Stomach (tissue), 9 donors: ENCODE data around the gene CACNA2D4. TPM values are rescaled to one million over a fixed set of nuclear protein-coding genes. Genes with fewer than 3 reads are reported as not detected.

Source experiments
- DNase-seq, 2 donors: peaks; one replicate each; pipeline versions ENCODE4 v3.0.0 to v3.0.0-alpha.2; 2013 to 2019
- H3K27ac ChIP-seq, 5 donors: fragments of 200-600 bp in 4 of 5; sonication (generic) in 4 of 5; one replicate each; pipeline ENCODE4 v1.5.1; 2013 to 2019; ENCODE audit warnings: mild to moderate bottlenecking in 1 of 5, moderate library complexity in 1 of 5
- H3K27me3 ChIP-seq, 3 donors: fragments of 200-600 bp; sonication (generic); one replicate each; pipeline ENCODE4 v1.5.1; 2017 to 2019; ENCODE audit warnings: mixed run types in 1 of 3
- H3K36me3 ChIP-seq, 4 donors: fragments of 200-600 bp; sonication (generic); 1 replicate in 3 of 4; 2 replicates in 1 of 4; pipeline ENCODE4 v1.5.1; 2016 to 2019
- H3K4me1 ChIP-seq, 4 donors: fragments of 200-600 bp; sonication (generic); one replicate each; pipeline ENCODE4 v1.5.1; 2016 to 2019
- H3K4me3 ChIP-seq, 4 donors: fragments of 200-600 bp; sonication (generic) in 3 of 4; one replicate each; pipeline ENCODE4 v1.5.1; 2016 to 2019; ENCODE audit warnings: mild to moderate bottlenecking in 1 of 4
- H3K9me3 ChIP-seq, 4 donors: fragments of 200-600 bp; sonication (generic); one replicate each; pipeline ENCODE4 v1.5.1; 2016 to 2019
- CTCF ChIP-seq, 7 experiments: fragments of 450-650 bp in 4 of 7; fragments of 200-600 bp in 3 of 7; sonication (generic) in 3 of 7; IDR thresholded peaks; one replicate each; pipeline ENCODE4 v1.5.1; 2016 to 2019; ENCODE audit warnings: antibody characterized with exemption in 7 of 7, control low read depth in 2 of 7, mild to moderate bottlenecking in 1 of 7
- EP300 ChIP-seq: sonication (generic); formaldehyde crosslinking; IDR thresholded peaks from one replicate; pipeline ENCODE4 v1.6.1; 2017; ENCODE audit warnings: antibody characterized with exemption
- POLR2A ChIP-seq, 4 donors: fragments of 450-650 bp; IDR thresholded peaks; one replicate each; pipeline ENCODE4 v1.6.1; 2016; ENCODE audit warnings: antibody characterized with exemption in 4 of 4, control low read depth in 2 of 4, mild to moderate bottlenecking in 1 of 4, moderate library complexity in 1 of 4
- POLR2AphosphoS5 ChIP-seq, 3 donors: sonication (generic); formaldehyde crosslinking; IDR thresholded peaks; one replicate each; pipeline ENCODE4 v1.6.1; 2016; ENCODE audit warnings: antibody characterized with exemption in 3 of 3
- WGBS, 5 donors: extraction: QIAGEN DNeasy Blood & Tissue Kit in 3 of 5; methylation state at CpG; one replicate each; pipeline versions ENCODE4 v1.1.5 to v1.1.7; 2013 to 2018; 5-methylcytosine and 5-hydroxymethylcytosine counted together
- intact Hi-C: fragments of 100-400 bp; cut with DNase I; formaldehyde crosslinking; loops from one replicate; pipeline ENCODE4 v1.15.1; 2023; ENCODE audit warnings: low total_unique reads
- polyA plus RNA-seq, 3 donors: library from polyadenylated mRNA; stranded (reverse); fragments of 200-250 nt; gene quantifications; one replicate each; pipeline ENCODE4 v1.2.3, GENCODE V29; 2013
- total RNA-seq, 5 donors: library from RNA; depleted of rRNA; stranded (reverse); fragments of >200 nt; gene quantifications; one replicate each; pipeline versions ENCODE4 v1.1.0 to v1.2.3, GENCODE V29; 2014 to 2016
- donor health status: healthy with polysubstance abuse.
- donor health status: Bipolar disorder and iron deficiency.
- donor health status: healthy.

CACNA2D4 gene
- total and polyA plus RNA-seq, 8 donors: 0.58 to 3.5 (median 1.8) TPM; not detected in 1

- 92 to 96% (median 93%) methylated on average over 3 of the region's 3 CpGs for WGBS, 5 donors
- DNase-seq: no peak
- peaks cover 0 to 10% (median 5%) of the 10 kb centered on the region in 4 donors for H3K4me1 ChIP-seq
- intact Hi-C loops: loop anchor here (10.0 kb wide), 1 partner anchor 86 kb away; the partner anchor contains the start of gene LRTM2
- no peak overlapping the region for H3K27ac ChIP-seq
- H3K27me3 ChIP-seq: peaks cover 0 to 27% (median 6%) of the 10 kb centered on the region in 3 donors
- peaks cover 0 to 12% (median 2%) of the 10 kb centered on the region in 4 donors for H3K9me3 ChIP-seq
- TF ChIP-seq POLR2AphosphoS5 (IDR thresholded peaks at IDR 0.05): no peak
- no peak for TF ChIP-seq CTCF (IDR thresholded peaks at IDR 0.05)
- TF ChIP-seq EP300: no peak
- TF ChIP-seq POLR2A (IDR thresholded peaks at IDR 0.05): no peak
- no peak overlapping the region for H3K4me3 ChIP-seq
- no peaks in the 10 kb centered on the region for H3K36me3 ChIP-seq
Observed at GRCh38 chr12:1910468-1910867, 8.0 kb downstream of the CACNA2D4 start.

- Histone ChIP-seq H3K4me1 (peaks cover 0 to 10% (median 5%) of the 10 kb centered on the region in 4 donors), H3K27ac (no peak overlapping the region), H3K27me3 (peaks cover 0 to 27% (median 6%) of the 10 kb centered on the region in 3 donors), H3K4me3 (no peak overlapping the region), H3K9me3 (peaks cover 0 to 29% (median 14%) of the 10 kb centered on the region in 4 donors), H3K36me3 (no peaks in the 10 kb centered on the region)
- WGBS, 5 donors: 91 to 99% (median 95%) methylated on average over 22 to 26 of the region's 26 CpGs
- intact Hi-C loops: no loop called here
- TF ChIP-seq CTCF (IDR thresholded peaks at IDR 0.05) (no peak), EP300 (no peak), POLR2A (IDR thresholded peaks at IDR 0.05) (no peak), POLR2AphosphoS5 (IDR thresholded peaks at IDR 0.05) (no peak)
- DNase-seq: peak in 1 of 2 donors; percentile 20
Observed at GRCh38 chr12:1908758-1909157, 9.7 kb downstream of the CACNA2D4 start.

- H3K4me3 ChIP-seq: peak overlapping the region; percentile 12 to 25 (median 20)
- intact Hi-C loops: no loop called here
Observed at GRCh38 chr12:1907652-1908611, 10.5 kb downstream of the CACNA2D4 start.

More at GRCh38 chr12:1907652-1908611, 10.5 kb downstream of the CACNA2D4 start:
- H3K4me1 ChIP-seq: peaks cover 0 to 10% (median 5%) of the 10 kb centered on the region in 4 donors
- 20 to 40% (median 28%) methylated on average over 29 to 67 of the region's 67 CpGs for WGBS, 5 donors
- no peak for TF ChIP-seq POLR2AphosphoS5 (IDR thresholded peaks at IDR 0.05)
- TF ChIP-seq POLR2A (IDR thresholded peaks at IDR 0.05): no peak
- TF ChIP-seq EP300: no peak
- TF ChIP-seq CTCF (IDR thresholded peaks at IDR 0.05): no peak
- H3K36me3 ChIP-seq: no peaks in the 10 kb centered on the region
- H3K27me3 ChIP-seq: peaks cover 0 to 27% (median 6%) of the 10 kb centered on the region in 3 donors
- no peak overlapping the region for H3K27ac ChIP-seq
- H3K9me3 ChIP-seq: peaks cover 0 to 38% (median 20%) of the 10 kb centered on the region in 4 donors
- DNase-seq: peak; percentile 26 to 69
